CD14-positive monocyte (primary cell): Measurements from ENCODE around the gene NOP9. TPM values are rescaled to one million over a fixed set of nuclear protein-coding genes. Genes with fewer than 3 reads are reported as not detected.

ENCODE experiments used
- DNase-seq, 3 donors: peaks; one replicate each; pipeline ENCODE4 v3.0.0-alpha.2; 2011 to 2022
- H2AFZ ChIP-seq: 2 replicates; pipeline ENCODE4 v1.6.0; 2012; ENCODE audit warnings: mild to moderate bottlenecking, low read depth, low read length, inconsistent platforms; ENCODE audit not compliant: insufficient read depth, poor library complexity, severe bottlenecking
- H3K27ac ChIP-seq, 2 donors: 1 replicate in 1 of 2; 2 replicates in 1 of 2; pipeline ENCODE4 v1.5.1; 2012 to 2013; ENCODE audit warnings: low read length in 2 of 2, control low read depth in 1 of 2, inconsistent platforms in 1 of 2, low read depth in 1 of 2, mild to moderate bottlenecking in 1 of 2
- H3K27me3 ChIP-seq, 2 donors: one replicate each; pipeline versions ENCODE4 v1.6.0 to v1.6.1; 2011 to 2013; ENCODE audit warnings: low read length in 2 of 2; ENCODE audit not compliant: control insufficient read depth in 2 of 2, insufficient read depth in 2 of 2
- H3K36me3 ChIP-seq, 2 donors: replicated peaks in 1 of 2; 1 replicate in 1 of 2; 2 replicates in 1 of 2; pipeline versions ENCODE4 v1.5.1 to v1.6.1; 2012 to 2013; ENCODE audit warnings: low read length in 2 of 2, control low read depth in 1 of 2, inconsistent platforms in 1 of 2, mild to moderate bottlenecking in 1 of 2; ENCODE audit not compliant: insufficient read depth in 2 of 2, control insufficient read depth in 1 of 2
- H3K4me1 ChIP-seq, 2 donors: 1 replicate in 1 of 2; 2 replicates in 1 of 2; pipeline versions ENCODE4 v1.5.1 to v1.6.1; 2012 to 2013; ENCODE audit warnings: low read length in 2 of 2, control low read depth in 1 of 2, inconsistent platforms in 1 of 2, mild to moderate bottlenecking in 1 of 2, moderate library complexity in 1 of 2; ENCODE audit not compliant: insufficient read depth in 2 of 2, control insufficient read depth in 1 of 2
- H3K4me2 ChIP-seq: replicated peaks from 2 replicates; pipeline ENCODE3; 2012; ENCODE audit warnings: low read length, moderate library complexity, mild to moderate bottlenecking; ENCODE audit not compliant: poor library complexity, severe bottlenecking; ENCODE audit errors: extremely low read depth
- H3K4me3 ChIP-seq, 3 experiments: fragments of 200-600 bp in 1 of 3; sonication (generic) in 1 of 3; replicated peaks in 1 of 3; 1 replicate in 2 of 3; 2 replicates in 1 of 3; pipeline ENCODE4 v1.5.1; 2011 to 2013; ENCODE audit warnings: low read length in 3 of 3, mild to moderate bottlenecking in 3 of 3, control low read depth in 2 of 3, low read depth in 2 of 3, inconsistent platforms in 1 of 3, moderate library complexity in 1 of 3
- H3K79me2 ChIP-seq: 2 replicates; pipeline ENCODE4 v1.6.0; 2012; ENCODE audit warnings: mild to moderate bottlenecking, control low read depth, inconsistent platforms, low read length, moderate library complexity; ENCODE audit not compliant: insufficient read depth
- H3K9ac ChIP-seq: 2 replicates; pipeline ENCODE4 v1.6.0; 2017; ENCODE audit warnings: low read length, mild to moderate bottlenecking; ENCODE audit not compliant: insufficient read depth, poor library complexity, severe bottlenecking
- H3K9me3 ChIP-seq, 2 donors: replicated peaks in 1 of 2; 1 replicate in 1 of 2; 2 replicates in 1 of 2; pipeline versions ENCODE4 v1.5.1 to v1.6.1; 2012 to 2013; ENCODE audit warnings: low read length in 2 of 2, control low read depth in 1 of 2; ENCODE audit not compliant: control insufficient read depth in 1 of 2, insufficient read depth in 1 of 2
- H4K20me1 ChIP-seq: 2 replicates; pipeline ENCODE4 v1.6.0; 2012; ENCODE audit warnings: mild to moderate bottlenecking, low read length, control low read depth, moderate library complexity; ENCODE audit not compliant: insufficient read depth
- H3K27ac Mint-ChIP-seq, 7 donors: one replicate each; pipeline ENCODE4 v1.8.0; 2020; ENCODE audit warnings: mild to moderate bottlenecking in 7 of 7, mixed read lengths in 7 of 7, moderate library complexity in 6 of 7, inconsistent platforms in 2 of 7
- H3K27me3 Mint-ChIP-seq, 3 donors: one replicate each; pipeline ENCODE4 v1.8.0; 2021 to 2022; ENCODE audit warnings: low read depth in 3 of 3, mild to moderate bottlenecking in 3 of 3, mixed read lengths in 3 of 3, moderate library complexity in 3 of 3, inconsistent platforms in 1 of 3
- H3K36me3 Mint-ChIP-seq, 2 donors: one replicate each; pipeline ENCODE4 v1.8.0; 2020; ENCODE audit warnings: mixed read lengths in 2 of 2, inconsistent platforms in 1 of 2, mild to moderate bottlenecking in 1 of 2
- H3K4me1 Mint-ChIP-seq: one replicate; pipeline ENCODE4 v1.8.0; 2020; ENCODE audit warnings: mild to moderate bottlenecking, mixed read lengths
- H3K4me3 Mint-ChIP-seq, 2 donors: one replicate each; pipeline ENCODE4 v1.8.0; 2020; ENCODE audit warnings: mild to moderate bottlenecking in 2 of 2, mixed read lengths in 2 of 2, moderate library complexity in 1 of 2
- H3K9me3 Mint-ChIP-seq, 7 donors: one replicate each; pipeline ENCODE4 v1.8.0; 2020 to 2022; ENCODE audit warnings: mixed read lengths in 7 of 7, mild to moderate bottlenecking in 6 of 7, moderate library complexity in 6 of 7, inconsistent platforms in 2 of 7
- WGBS: methylation state at CpG from one replicate; pipeline ENCODE4 v1.1.5; 2013; ENCODE audit warnings: missing lambda C conversion rate; ENCODE audit not compliant: insufficient coverage; 5-methylcytosine and 5-hydroxymethylcytosine counted together
- intact Hi-C, 2 donors: fragments of 100-400 bp; cut with micrococcal nuclease; formaldehyde crosslinking; loops; one replicate each; pipeline versions ENCODE4 v1.15.0 to v1.15.1; 2023
- polyA plus RNA-seq, 3 donors: library from polyadenylated mRNA; depleted of rRNA in 1 of 3; unstranded in 2 of 3; stranded (reverse) in 1 of 3; fragments of 300-500 nt in 2 of 3; fragments of >200 nt in 1 of 3; fragmentation: Illumina TruSeq in 2 of 3; gene quantifications; 1 replicate in 2 of 3; 2 replicates in 1 of 3; pipeline ENCODE4 v1.2.3, GENCODE V29; 2012 to 2021
- TF ChIP-seq, protein P1 (sequence below): fragments of 200-600 bp; IDR thresholded peaks from one replicate; pipeline ENCODE4 v1.8.0; 2022; ENCODE audit warnings: antibody characterized with exemption, mild to moderate bottlenecking

NOP9 gene
- polyA plus RNA-seq, 3 donors = 1.2 to 16.6 (median 1.3) TPM

GRCh38 chr14:24277071-24277470 is 22.6 kb upstream of the NOP9 start:
- Histone ChIP-seq H3K4me2 (peak overlapping the region; percentile 66), H3K27ac (peak overlapping the region; percentile 96 to 98), H3K79me2 (peaks cover 59% of the 10 kb centered on the region), H3K9ac (peak overlapping the region; percentile 33), H3K4me1 (peaks cover 100% of the 10 kb centered on the region in 2 donors), H3K4me3 (peak overlapping the region in 1 of 3 experiments; percentile 55), H4K20me1 (no peaks in the 10 kb centered on the region), H2AFZ (no peak overlapping the region), H3K36me3 (no peaks in the 10 kb centered on the region), H3K27me3 (no peaks in the 10 kb centered on the region), H3K9me3 (no peaks in the 10 kb centered on the region)
- peaks cover 95% of the 10 kb centered on the region for H3K4me1 Mint-ChIP-seq
- H3K36me3 Mint-ChIP-seq = peaks cover 0 to 6% of the 10 kb centered on the region in 2 donors
- peaks cover 0 to 4% (median 0%) of the 10 kb centered on the region in 3 donors for H3K27me3 Mint-ChIP-seq
- H3K9me3 Mint-ChIP-seq = peaks cover 0 to 2% (median 0%) of the 10 kb centered on the region in 7 donors
- TF ChIP-seq, protein P1, sequence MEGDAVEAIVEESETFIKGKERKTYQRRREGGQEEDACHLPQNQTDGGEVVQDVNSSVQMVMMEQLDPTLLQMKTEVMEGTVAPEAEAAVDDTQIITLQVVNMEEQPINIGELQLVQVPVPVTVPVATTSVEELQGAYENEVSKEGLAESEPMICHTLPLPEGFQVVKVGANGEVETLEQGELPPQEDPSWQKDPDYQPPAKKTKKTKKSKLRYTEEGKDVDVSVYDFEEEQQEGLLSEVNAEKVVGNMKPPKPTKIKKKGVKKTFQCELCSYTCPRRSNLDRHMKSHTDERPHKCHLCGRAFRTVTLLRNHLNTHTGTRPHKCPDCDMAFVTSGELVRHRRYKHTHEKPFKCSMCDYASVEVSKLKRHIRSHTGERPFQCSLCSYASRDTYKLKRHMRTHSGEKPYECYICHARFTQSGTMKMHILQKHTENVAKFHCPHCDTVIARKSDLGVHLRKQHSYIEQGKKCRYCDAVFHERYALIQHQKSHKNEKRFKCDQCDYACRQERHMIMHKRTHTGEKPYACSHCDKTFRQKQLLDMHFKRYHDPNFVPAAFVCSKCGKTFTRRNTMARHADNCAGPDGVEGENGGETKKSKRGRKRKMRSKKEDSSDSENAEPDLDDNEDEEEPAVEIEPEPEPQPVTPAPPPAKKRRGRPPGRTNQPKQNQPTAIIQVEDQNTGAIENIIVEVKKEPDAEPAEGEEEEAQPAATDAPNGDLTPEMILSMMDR = no peak
- H3K27ac Mint-ChIP-seq = peak overlapping the region; percentile 91 to 99 (median 95)
- intact Hi-C loops = loop anchor here in 1 of 2 donors (5.0 kb wide), 1 partner anchor 35 kb away; the partner anchor contains the start of genes LTB4R and LTB4R2
- 40% methylated on average over 3 of the region's 6 CpGs for WGBS
- DNase-seq = peak in 2 of 3 donors; percentile 37 to 42
- peak overlapping the region; percentile 18 to 47 for H3K4me3 Mint-ChIP-seq

GRCh38 chr14:24277606-24278321 is 21.9 kb upstream of the NOP9 start:
- Histone ChIP-seq H3K79me2 (peaks cover 55% of the 10 kb centered on the region), H3K4me2 (peak overlapping the region; percentile 66), H3K27me3 (no peaks in the 10 kb centered on the region), H3K4me1 (peaks cover 100% of the 10 kb centered on the region in 2 donors), H2AFZ (no peak overlapping the region), H3K27ac (peak overlapping the region; percentile 96 to 98), H4K20me1 (no peaks in the 10 kb centered on the region), H3K36me3 (no peaks in the 10 kb centered on the region), H3K9me3 (no peaks in the 10 kb centered on the region), H3K9ac (peak overlapping the region; percentile 33), H3K4me3 (peak overlapping the region in 1 of 3 experiments; percentile 55)
- DNase-seq = peak; percentile 79 to 92 (median 90)
- peaks cover 0 to 4% (median 0%) of the 10 kb centered on the region in 3 donors for H3K27me3 Mint-ChIP-seq
- H3K4me3 Mint-ChIP-seq = peak overlapping the region; percentile 18 to 35
- H3K36me3 Mint-ChIP-seq = peaks cover 0 to 6% of the 10 kb centered on the region in 2 donors
- H3K27ac Mint-ChIP-seq = peak overlapping the region; percentile 91 to 99 (median 95)
- WGBS = 28% methylated on average over 9 of the region's 11 CpGs
- intact Hi-C loops = loop anchor here in 1 of 2 donors (5.0 kb wide), 1 partner anchor 35 kb away; the partner anchor contains the start of genes LTB4R and LTB4R2
- H3K9me3 Mint-ChIP-seq = peaks cover 0 to 2% (median 0%) of the 10 kb centered on the region in 7 donors
- TF ChIP-seq, protein P1 = no peak
- peaks cover 95% of the 10 kb centered on the region for H3K4me1 Mint-ChIP-seq
